ENCODE data around the gene DNAH12.
"Not testable (repeated sequence)": the region's sequence is repeated elsewhere in the genome, so short reads cannot be mapped to it uniquely, and the experiment has no call there.

The DNAH12 gene

GRCh38 chr3:57309769-57310360 is 234.3 kb downstream of the DNAH12 start:
- DNase-seq, result no peak

- not testable (repeated sequence) for DNase-seq
Measured at GRCh38 chr3:57303520-57303919, 240.6 kb downstream of the DNAH12 start.

- DNase-seq, result no peak
Measured at GRCh38 chr3:57298041-57298440, 246.1 kb downstream of the DNAH12 start.

GRCh38 chr3:57292897-57293526 is 251.1 kb downstream of the DNAH12 start:
- DNase-seq, result no peak

GRCh38 chr3:57292159-57292896 is 251.8 kb downstream of the DNAH12 start, which contains the start of gene ASB14:
ASB14 (minus strand) TSS chr3:57292685; CDS start chr3:57292033, 652 bp downstream.
- DNase-seq, result no peak

- DNase-seq, result no peak
Measured at GRCh38 chr3:57288403-57288802, 255.7 kb downstream of the DNAH12 start.

- no peak for DNase-seq
Measured at GRCh38 chr3:57287205-57287604, 256.9 kb downstream of the DNAH12 start.

- DNase-seq, result no peak
Measured at GRCh38 chr3:57283334-57283733, 260.8 kb downstream of the DNAH12 start.

- DNase-seq, result no peak
Measured at GRCh38 chr3:57281715-57282114, 262.4 kb downstream of the DNAH12 start.

GRCh38 chr3:57279685-57280084 is 264.5 kb downstream of the DNAH12 start:
- DNase-seq, result no peak

- DNase-seq, result no peak
Measured at GRCh38 chr3:57278237-57278636, 265.9 kb downstream of the DNAH12 start.

GRCh38 chr3:57275393-57275792 is 268.8 kb downstream of the DNAH12 start:
- DNase-seq, result no peak

- no peak for DNase-seq
Measured at GRCh38 chr3:57274845-57275244, 269.3 kb downstream of the DNAH12 start.

- DNase-seq, result no peak
Measured at GRCh38 chr3:57268416-57268815, 275.7 kb downstream of the DNAH12 start.

- DNase-seq, result no peak
Measured at GRCh38 chr3:57261929-57262328, 282.2 kb downstream of the DNAH12 start.

- DNase-seq, result no peak
Measured at GRCh38 chr3:57261119-57261518, 283.0 kb downstream of the DNAH12 start.

- DNase-seq, result no peak
Measured at GRCh38 chr3:57257678-57258077, 286.5 kb downstream of the DNAH12 start.

- DNase-seq, result no peak
Measured at GRCh38 chr3:57256844-57257243, 287.3 kb downstream of the DNAH12 start.

- DNase-seq, result no peak
Measured at GRCh38 chr3:57252404-57252803, 291.7 kb downstream of the DNAH12 start.

GRCh38 chr3:57244946-57245345 is 299.2 kb downstream of the DNAH12 start:
- no peak for DNase-seq
